Measurements from ENCODE around the gene KIF20A.

DNA sequence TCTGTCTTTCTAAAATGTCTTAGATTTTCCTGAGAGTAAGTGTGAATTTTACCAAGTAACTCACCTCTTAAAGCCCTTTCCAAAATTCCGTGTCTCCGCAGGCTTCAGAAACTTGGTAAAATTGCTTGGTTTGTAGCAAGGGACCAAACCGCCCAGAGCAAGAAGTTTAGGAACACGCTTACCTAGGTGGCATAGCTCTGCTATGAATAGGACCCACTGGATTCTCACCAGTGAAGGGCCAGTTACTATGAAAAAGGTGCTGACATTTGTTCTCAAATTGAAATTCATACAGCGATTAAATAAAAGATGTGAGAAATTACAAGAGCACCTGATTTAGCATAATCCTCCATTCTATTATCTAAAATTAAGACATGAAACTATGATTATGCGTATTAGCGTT is 46.4 kb upstream of the KIF20A start:
- TF ChIP-seq, protein P1, sequence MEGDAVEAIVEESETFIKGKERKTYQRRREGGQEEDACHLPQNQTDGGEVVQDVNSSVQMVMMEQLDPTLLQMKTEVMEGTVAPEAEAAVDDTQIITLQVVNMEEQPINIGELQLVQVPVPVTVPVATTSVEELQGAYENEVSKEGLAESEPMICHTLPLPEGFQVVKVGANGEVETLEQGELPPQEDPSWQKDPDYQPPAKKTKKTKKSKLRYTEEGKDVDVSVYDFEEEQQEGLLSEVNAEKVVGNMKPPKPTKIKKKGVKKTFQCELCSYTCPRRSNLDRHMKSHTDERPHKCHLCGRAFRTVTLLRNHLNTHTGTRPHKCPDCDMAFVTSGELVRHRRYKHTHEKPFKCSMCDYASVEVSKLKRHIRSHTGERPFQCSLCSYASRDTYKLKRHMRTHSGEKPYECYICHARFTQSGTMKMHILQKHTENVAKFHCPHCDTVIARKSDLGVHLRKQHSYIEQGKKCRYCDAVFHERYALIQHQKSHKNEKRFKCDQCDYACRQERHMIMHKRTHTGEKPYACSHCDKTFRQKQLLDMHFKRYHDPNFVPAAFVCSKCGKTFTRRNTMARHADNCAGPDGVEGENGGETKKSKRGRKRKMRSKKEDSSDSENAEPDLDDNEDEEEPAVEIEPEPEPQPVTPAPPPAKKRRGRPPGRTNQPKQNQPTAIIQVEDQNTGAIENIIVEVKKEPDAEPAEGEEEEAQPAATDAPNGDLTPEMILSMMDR (IDR thresholded peaks at IDR 0.05) = no peak
- no peak for TF ChIP-seq EZH2 (IDR thresholded peaks at IDR 0.05)

Measured in neural progenitor cell (in vitro differentiated cells).